SKM-1 treated with dmso at 0.1 percent for 144 hours (cell line): ENCODE data around the gene TGM6.

ENCODE experiments used
- DNase-seq: peaks from one replicate; lab custom pipeline; 2025; ENCODE audit not compliant: unreplicated experiment; lab: John Stamatoyannopoulos, UW

The TGM6 gene

GRCh38 chr20:2380601-2381000 lies at the start of gene TGM6:
TSS of gene TGM6 (plus strand) at chr20:2380901. CDS start at chr20:2380969, 68 bp downstream.
- DNase-seq: no peak

- DNase-seq: no peak
These were observed 49.6 kb upstream of the TGM6 start for GRCh38 chr20:2331106-2331505.

DNA sequence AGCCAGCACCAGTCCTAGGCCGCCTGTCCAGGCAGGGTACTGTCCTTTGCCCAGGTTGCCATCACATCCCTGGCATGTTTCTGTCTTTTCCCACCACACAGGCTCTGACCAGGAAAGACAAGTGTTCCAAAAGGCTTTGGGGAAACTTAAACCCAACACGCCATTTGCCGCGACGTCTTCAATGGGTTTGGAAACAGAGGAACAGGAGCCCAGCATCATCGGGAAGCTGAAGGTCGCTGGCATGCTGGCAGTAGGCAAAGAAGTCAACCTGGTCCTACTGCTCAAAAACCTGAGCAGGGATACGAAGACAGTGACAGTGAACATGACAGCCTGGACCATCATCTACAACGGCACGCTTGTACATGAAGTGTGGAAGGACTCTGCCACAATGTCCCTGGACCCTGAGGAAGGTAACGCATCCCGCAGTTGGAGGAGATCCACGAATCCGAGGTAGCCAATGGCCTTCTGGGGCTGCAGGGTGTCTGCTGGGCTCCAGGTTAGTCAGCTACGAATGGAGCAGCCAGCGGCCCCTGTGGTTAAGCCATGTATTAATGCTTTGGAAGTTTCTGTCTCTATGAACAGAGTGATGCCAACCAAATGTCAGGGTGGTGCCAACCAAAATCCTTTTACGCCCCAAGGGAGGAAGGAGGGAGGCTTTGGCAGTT lies 48.7 kb upstream of the TGM6 start:
- no peak for DNase-seq

DNA sequence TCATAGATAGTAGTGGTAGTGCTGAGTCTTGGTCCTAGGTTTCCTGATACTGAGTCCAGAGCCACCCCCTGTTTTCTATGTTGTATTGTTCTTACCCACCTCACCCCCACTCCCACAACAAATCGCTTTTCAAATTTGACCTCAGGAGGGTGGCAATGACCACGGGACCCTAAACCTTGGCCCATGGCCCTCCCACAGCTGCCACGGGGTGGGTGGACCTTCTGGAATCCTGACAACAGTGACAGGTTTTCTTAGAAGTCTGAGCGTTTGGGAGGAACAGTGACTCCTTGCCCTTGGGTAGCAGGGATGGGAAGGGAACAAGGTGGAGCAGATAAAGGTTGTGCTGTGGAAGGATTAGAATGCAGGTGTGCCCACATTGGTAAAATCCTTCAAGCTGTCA lies 48.0 kb upstream of the TGM6 start:
- DNase-seq: no peak

GRCh38 chr20:2333821-2334220 lies 46.9 kb upstream of the TGM6 start:
- no peak for DNase-seq

DNA sequence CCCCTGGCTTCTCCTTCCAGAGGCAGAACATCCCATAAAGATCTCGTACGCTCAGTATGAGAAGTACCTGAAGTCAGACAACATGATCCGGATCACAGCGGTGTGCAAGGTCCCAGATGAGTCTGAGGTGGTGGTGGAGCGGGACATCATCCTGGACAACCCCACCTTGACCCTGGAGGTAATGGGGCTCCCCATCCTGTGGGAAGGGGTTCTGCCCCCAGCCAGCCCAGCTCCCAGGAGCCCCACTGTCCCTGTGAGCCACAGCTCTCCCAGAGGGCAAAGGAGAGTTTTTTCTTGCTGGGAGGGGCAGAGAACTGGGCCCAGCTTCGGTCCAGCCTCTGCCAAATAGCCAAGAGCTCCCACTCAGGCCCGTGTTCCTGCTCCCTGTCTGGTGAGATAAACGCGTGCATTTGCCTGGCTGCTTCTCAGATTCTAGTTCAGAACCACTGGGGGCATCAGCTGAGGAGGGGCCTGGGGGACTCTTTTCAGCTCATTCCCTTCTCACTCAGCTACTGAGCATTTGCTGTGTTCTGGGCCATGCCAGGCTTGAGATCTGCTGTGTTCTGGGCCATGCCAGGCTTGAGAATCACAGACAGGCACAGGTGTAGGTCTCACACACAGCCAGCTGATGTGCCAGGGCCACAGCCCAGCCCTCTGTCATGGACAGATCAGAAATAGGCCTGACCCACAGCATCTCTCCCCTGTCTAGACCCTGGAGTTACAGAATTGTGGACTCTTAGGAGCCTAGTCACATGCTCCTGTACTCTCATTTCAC lies 45.4 kb upstream of the TGM6 start:
- DNase-seq: no peak

GRCh38 chr20:2336471-2336870 lies 44.2 kb upstream of the TGM6 start:
- no peak for DNase-seq

DNA sequence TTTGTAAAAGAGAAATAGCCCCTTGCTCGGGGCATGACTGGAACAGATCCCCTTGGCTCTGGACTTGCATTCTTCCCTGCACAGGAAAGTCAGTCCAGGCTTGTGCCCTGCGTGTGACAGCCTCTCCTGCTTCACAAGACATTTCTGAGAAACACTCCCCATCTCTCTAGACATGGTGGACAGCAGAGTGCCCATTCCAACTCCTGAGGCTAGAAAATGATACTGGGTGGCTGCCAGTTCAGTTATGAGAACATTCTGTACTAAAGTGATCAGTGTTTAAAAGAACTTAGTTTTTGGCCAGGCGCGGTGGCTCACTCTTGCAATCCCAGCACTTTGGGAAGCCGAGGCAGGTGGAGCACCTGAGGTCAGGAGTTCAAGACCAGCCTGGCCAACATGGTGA lies 43.6 kb upstream of the TGM6 start:
- DNase-seq: no peak

DNA sequence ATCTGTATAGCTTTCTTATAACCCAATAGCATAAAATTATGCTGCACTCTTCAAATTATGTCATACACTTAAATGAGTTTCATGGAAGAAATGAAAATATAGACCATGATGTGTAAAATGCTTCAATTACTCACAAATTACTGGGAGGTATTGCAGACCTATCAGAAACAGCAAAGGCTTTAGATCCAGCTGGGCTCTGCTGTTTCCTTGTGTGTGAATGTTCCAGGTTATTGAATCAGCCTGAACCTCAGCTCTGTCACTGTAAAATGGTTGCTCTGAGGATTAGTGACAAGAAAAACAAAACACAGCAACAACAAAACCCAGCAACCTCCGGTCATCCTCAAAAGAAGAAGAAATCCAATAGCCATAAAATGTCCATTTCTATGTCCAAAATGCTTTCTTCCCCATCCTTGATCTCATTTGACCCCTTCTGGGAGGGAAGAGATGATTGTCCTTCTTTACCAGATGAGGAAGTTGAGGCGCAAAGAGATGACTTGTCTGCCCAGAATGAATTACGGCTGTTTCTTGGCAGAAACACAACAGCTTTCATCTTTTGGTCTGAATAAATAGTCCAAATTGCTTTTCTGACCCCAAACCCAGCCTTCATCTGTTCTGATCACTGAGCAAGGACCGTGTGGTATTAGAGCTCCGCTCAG lies 42.2 kb upstream of the TGM6 start:
- peak; percentile 20 for DNase-seq

DNA sequence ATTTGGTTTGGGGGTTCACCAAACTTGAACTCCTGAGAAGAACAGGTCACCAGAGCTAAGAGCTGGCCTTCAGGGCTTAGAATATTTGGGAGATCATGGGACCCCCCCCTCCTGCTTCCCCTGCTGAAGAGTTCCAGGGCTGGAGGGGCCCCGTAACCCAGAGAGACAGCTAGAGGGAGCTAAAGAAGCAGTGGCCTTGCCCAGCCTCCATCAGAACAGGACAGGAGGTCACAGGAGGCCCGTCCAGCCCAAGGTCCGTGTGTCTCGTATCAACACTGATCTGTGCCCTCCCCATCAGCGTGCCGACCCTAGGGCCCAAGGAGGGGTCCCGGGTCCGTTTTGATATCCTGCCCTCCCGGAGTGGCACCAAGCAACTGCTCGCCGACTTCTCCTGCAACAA lies 40.6 kb upstream of the TGM6 start:
- no peak for DNase-seq

DNA sequence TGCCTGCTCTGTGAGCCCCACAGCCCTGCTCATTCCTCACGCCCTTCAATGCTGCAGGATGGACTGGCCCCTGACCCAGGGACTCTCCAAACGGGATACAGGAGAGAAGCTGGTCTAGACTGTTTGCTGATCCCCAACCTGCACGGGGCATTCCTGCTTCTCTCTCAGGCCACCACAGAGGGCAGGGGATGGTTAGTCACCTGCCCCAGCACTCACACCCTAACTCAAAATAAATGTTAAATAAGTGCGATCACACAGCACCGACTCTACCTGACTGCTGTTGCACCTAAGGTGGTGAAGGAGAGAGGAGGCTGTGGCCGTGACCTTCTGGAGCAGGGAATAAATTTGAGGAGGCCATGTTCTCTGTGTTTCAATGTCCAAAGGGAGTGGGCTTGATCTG lies 39.9 kb upstream of the TGM6 start:
- DNase-seq: no peak

DNA sequence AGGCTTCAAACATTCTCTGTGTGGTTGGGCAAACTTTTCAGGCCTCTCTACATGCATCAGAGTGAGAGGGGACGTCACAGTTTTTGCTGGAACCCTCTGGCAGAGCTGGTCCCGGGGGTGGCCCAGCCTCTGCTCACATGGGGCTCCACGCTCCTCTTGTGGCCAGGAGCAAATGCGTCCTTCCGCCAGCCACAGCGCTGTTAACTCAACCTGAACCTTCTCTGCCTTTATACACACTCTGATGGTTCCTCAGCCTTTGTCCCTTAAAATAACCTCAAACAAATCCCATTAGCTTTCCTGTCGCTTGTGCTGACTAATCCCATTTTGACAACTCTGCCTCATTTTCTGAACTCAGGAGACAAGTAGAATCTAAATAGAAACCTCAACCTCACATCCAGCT lies 39.4 kb upstream of the TGM6 start:
- no peak for DNase-seq

DNA sequence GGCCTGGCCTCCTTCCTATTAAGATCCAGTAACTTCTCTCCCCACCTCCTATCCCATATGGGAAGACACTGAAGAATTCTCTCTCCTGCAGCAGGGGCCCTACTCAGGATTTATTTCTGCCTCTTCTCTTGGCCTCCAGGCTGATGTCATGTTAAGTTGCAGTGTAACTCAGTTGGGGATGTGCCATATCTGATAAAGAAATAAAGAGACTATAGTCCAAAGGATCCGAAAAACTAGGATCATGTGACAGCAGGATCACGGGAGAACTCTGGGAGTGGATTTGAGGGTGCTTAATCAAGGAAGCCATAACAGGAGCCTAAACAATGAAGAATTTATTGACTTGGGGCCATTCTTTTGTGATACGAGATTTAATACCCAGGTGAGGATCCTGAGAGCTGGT lies 38.5 kb upstream of the TGM6 start:
- DNase-seq: no peak

DNA sequence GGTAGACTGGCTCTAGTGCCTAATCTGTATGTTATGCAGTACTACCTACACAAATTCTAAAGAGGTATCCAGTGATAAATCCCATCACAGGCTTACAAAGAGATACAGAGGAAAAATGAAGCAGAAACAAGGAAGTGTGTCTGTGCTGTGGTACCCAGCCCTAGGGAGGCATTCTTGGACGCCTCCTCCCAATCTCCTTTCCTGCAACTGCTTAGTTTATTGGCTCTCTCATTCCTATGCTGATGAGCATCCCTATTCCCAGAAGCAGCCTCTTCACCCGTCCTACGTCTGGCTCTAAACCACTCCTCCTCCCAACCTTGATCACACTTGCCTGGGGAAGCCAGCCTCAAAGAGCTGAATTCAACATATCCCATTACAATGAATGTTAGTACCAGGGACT lies 34.5 kb upstream of the TGM6 start:
- DNase-seq: no peak

GRCh38 chr20:2348336-2348735 lies 32.4 kb upstream of the TGM6 start:
- no peak for DNase-seq

GRCh38 chr20:2349801-2350200 lies 30.9 kb upstream of the TGM6 start:
- DNase-seq: no peak

DNA sequence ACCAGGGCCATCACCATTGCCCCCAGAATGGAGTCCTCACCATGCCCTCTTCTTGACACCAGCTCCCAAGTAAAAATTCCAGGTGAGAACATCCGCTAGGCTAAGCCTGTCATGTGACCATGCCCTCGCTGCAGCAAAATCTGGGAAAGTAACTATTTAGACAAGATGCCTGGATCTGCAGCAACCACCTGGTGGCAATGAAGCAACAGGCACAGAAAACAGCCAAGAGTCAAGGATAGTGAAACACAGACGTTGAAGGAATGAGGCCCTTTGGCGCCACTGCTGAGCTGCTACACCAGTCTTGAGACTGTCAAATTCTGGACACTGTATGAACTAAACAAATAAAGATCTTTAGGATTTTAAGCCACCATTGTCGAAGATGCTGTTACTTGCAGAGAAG lies 30.1 kb upstream of the TGM6 start:
- DNase-seq: no peak

GRCh38 chr20:2353231-2353630 lies 27.5 kb upstream of the TGM6 start:
- peak; percentile 7 for DNase-seq

- no peak for DNase-seq
These were observed 23.6 kb upstream of the TGM6 start for GRCh38 chr20:2357114-2357513.

DNA sequence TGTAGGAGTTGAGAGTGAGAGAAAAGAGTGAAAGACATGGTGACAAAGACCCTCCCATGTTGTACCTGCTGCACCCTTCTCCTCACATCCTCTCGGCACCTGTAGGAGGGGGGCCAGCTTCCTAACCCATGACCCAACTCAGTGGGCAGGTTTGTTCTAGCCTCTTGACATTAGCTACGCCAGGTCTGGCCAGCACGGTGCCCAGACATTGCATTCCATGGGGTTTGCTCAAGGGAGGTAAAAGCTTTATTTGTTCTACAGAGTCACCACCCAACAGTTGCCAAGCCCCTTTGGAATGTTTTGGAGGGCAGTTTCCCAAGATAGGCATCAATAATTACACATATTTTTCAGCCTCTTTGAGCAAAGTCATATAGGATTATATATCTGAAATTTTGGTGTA lies 22.7 kb upstream of the TGM6 start:
- no peak for DNase-seq

DNA sequence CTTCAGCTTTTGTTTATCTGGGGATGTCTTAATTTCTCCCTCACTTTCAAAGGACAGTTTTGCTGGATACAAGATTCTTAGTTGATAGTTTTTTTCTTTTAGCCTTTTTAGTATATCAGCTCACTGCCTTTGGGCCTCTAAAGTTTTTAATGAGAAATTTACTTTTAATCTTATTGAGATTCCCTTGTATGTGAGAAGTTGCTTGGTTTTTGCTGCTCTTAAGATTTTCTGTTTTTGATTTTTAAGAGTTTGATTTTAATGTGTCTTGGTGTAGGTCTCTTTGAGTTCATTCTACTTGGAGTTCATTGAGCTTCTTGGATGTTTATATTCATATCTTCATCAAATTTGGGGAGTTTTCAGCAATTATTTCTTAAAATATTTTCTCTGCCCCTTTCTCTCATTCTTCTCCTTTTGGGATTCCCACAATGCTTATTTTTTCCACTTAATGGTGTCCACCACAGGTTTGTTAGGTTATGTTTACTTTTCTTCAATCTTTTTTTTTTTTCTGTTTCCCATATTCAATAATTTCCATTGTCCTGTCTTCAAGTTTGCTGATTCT lies 19.6 kb upstream of the TGM6 start:
- DNase-seq: no peak

GRCh38 chr20:2363187-2363586 lies 17.5 kb upstream of the TGM6 start:
- DNase-seq: no peak
